Measurements from ENCODE around the gene BDNF.

DNA sequence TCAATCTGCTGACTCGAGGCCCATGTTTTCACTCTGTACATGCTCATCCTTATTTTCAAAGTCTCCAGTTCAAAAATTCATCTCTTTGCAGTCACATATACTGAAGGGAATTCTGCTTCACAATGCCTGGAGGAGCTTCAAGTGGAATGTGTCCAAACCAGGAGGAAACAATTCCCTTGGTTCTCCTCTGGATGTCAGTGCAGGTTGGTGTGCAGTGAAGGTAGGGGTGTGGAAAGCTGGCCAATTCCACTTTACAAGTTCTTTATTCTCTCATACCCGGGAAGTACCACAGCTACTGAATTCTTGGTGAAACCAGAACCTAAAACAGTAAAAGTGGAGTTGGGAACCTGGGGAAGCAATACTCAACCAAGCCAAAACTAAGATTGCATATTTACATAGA lies 57.3 kb downstream of the BDNF start:
- TF ChIP-seq, protein P1, sequence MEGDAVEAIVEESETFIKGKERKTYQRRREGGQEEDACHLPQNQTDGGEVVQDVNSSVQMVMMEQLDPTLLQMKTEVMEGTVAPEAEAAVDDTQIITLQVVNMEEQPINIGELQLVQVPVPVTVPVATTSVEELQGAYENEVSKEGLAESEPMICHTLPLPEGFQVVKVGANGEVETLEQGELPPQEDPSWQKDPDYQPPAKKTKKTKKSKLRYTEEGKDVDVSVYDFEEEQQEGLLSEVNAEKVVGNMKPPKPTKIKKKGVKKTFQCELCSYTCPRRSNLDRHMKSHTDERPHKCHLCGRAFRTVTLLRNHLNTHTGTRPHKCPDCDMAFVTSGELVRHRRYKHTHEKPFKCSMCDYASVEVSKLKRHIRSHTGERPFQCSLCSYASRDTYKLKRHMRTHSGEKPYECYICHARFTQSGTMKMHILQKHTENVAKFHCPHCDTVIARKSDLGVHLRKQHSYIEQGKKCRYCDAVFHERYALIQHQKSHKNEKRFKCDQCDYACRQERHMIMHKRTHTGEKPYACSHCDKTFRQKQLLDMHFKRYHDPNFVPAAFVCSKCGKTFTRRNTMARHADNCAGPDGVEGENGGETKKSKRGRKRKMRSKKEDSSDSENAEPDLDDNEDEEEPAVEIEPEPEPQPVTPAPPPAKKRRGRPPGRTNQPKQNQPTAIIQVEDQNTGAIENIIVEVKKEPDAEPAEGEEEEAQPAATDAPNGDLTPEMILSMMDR (conservative IDR thresholded peaks at IDR 0.05 in 1 of 2, IDR thresholded peaks at IDR 0.05 in 1 of 2; ENCODE audit: low read depth in 1 of 2, low read length in 2 of 2), result no peak
- no peak for TF ChIP-seq EZH2 (IDR thresholded peaks at IDR 0.05; ENCODE audit: low read length, missing control alignments)
